BLaER1 (cell line): ENCODE measurements around the gene KCNJ14.

Experiments
- H3K27ac ChIP-seq: shearing (Covaris generic); formaldehyde crosslinking; 2 replicates; pipeline ENCODE4 v1.8.1; 2022
- H3K27me3 ChIP-seq: shearing (Covaris generic); formaldehyde crosslinking; 2 replicates; pipeline ENCODE4 v1.8.1; 2022
- H3K36me3 ChIP-seq: shearing (Covaris generic); formaldehyde crosslinking; 2 replicates; pipeline ENCODE4 v1.8.1; 2022
- H3K4me1 ChIP-seq: shearing (Covaris generic); formaldehyde crosslinking; 2 replicates; pipeline ENCODE4 v1.8.1; 2022
- H3K4me2 ChIP-seq: shearing (Covaris generic); formaldehyde crosslinking; 2 replicates; pipeline ENCODE4 v1.8.1; 2022
- H3K4me3 ChIP-seq: shearing (Covaris generic); formaldehyde crosslinking; 2 replicates; pipeline ENCODE4 v1.8.1; 2022
- H3K9ac ChIP-seq: shearing (Covaris generic); formaldehyde crosslinking; 2 replicates; pipeline ENCODE4 v1.8.1; 2022
- H3K9me3 ChIP-seq: shearing (Covaris generic); formaldehyde crosslinking; 2 replicates; pipeline ENCODE4 v1.8.1; 2022
- H4K20me1 ChIP-seq: shearing (Covaris generic); formaldehyde crosslinking; 2 replicates; pipeline ENCODE4 v1.8.1; 2022
- Cebpa-rat ChIP-seq: shearing (Covaris generic); IDR thresholded peaks from 2 replicates; pipeline ENCODE4 v1.8.1; 2022

KCNJ14 gene

DNA sequence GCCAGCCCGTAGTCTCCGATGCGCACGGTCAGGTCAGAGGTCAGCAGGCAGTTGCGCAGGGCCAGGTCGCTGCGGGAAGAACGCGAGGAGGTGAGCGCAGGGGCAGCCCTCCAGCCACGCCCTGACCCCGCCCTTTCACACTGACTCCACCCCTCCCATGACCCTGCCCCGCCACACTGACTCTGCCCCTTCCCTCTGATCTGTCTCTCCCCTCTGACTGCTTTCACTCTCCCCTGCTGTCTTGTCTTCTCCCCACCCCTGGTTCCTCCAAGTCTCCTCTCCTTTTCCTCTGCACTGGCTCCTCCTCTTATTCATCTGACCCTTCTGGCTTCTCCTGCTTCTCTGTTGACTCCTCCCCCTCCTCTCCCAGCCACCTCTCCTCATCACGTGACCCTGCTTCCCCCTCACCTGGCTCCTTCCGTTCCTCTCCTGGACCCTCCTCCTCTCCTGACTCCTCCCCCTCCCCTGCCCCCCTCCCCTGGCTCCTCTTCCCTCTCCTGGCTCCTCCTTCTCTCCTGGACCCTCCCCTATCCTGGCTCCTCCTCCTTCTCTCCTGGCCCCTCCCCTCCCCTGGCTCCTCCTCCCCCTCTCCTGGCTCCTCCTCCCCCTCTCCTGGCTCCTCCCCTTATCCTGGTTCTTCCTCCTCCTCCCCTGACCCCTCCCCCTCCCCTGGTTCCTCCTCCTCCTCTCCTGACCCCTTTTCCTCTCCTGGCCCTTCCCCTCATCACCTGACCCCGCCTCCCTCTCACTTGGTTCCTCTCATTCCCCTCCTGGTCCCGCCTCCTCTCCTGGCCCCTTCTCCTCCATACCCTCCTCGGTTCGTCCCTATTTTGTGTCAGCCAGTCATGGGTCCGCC, 46.3 kb downstream of the KCNJ14 start:
- H3K4me3 ChIP-seq, result peak overlapping the region; percentile 56
- 0 out of 2 replicates have a peak overlapping the region, but pooled peaks have one; percentile 41 for H3K9ac ChIP-seq
- TF ChIP-seq Cebpa-rat, result no peak
- peaks cover 17% of the 10 kb centered on the region for H4K20me1 ChIP-seq
- H3K36me3 ChIP-seq, result no peaks in the 10 kb centered on the region
- peak overlapping the region; percentile 63 for H3K27ac ChIP-seq
- H3K4me2 ChIP-seq, result peak overlapping the region; percentile 93
- no peaks in the 10 kb centered on the region for H3K9me3 ChIP-seq
- H3K27me3 ChIP-seq, result peaks cover 41% of the 10 kb centered on the region
- peaks cover 57% of the 10 kb centered on the region for H3K4me1 ChIP-seq

DNA sequence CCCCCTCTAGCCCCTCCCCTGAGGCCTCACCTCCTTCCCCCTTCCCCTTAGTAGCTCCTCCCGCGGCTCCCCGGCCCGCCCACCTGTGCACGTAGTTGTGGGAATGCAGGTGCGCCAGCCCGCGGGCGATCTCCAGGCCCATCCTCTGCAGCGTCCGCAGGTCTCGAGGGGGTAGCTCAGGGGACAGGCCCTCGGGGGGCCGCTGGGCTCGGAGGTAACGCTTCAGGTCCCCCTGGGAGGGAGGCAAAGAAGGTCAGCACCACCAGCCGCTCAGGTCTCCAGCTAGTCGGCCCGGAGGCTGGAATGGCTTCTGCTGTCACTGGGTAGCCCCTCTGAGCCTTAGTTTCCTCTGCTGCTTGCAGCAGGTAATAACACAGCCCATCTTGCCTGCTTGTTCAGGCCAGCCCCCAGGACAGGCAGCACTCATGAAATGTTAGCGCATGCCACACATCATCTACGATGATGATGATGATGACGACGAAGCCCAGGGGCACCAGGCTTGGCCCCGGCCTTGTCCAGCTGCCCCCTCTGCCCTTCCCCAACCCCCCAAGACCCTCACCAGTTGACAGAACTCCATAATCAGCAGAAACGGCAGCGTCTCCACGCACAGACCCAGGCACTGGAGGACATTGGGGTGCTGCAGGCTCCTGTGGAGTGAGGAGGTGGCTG, 47.1 kb downstream of the KCNJ14 start:
- H3K9me3 ChIP-seq, result no peaks in the 10 kb centered on the region
- no peaks in the 10 kb centered on the region; the same call in 1 of the 2 replicates for H3K36me3 ChIP-seq
- H3K9ac ChIP-seq, result no peak overlapping the region
- peak overlapping the region; percentile 86 for H3K4me2 ChIP-seq
- H3K27ac ChIP-seq, result no peak overlapping the region
- peaks cover 10% of the 10 kb centered on the region for H4K20me1 ChIP-seq
- no peak for TF ChIP-seq Cebpa-rat
- peak overlapping the region; percentile 52 for H3K4me3 ChIP-seq
- H3K4me1 ChIP-seq, result peaks cover 50% of the 10 kb centered on the region
- H3K27me3 ChIP-seq, result peaks cover 34% of the 10 kb centered on the region

DNA sequence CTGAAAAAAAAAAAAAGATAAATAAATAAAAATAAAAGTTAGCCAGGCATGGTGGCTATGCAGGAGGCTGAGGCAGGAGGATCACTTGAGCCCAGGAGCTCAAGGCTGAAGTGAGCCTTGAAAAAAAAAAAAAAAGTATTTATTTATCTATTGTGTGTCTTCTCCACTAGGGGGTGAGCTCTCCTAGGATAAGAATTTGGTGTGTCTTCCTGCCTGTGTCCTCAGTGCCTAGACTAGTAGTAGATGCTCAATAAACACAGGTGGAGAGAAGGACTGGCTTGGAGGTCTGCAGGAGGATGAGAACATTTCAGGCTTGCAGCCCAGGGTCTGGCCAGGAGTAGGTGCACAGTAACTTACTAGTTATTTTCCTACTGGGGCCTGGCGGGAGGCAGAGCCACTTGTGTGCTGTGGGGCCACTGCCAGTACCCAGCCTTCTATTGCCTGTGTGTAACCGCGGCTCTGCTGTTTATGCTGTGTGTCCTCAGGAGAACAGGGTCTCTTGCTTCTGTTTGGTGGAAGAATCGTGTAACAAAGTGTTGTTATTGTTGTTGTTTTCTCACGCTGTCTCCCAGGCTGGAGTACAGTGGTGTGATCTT, 50.9 kb downstream of the KCNJ14 start:
- no peak for TF ChIP-seq Cebpa-rat
- Histone ChIP-seq H3K36me3 (no peaks in the 10 kb centered on the region; the same call in 1 of the 2 replicates), H3K4me1 (peaks cover 35% of the 10 kb centered on the region), H3K9ac (no peak overlapping the region), H3K9me3 (no peaks in the 10 kb centered on the region), H3K27ac (no peak overlapping the region), H3K27me3 (0 out of 2 replicates have a peak, but pooled peaks cover 3% of the 10 kb centered on the region), H4K20me1 (no peaks in the 10 kb centered on the region), H3K4me2 (no peak overlapping the region), H3K4me3 (no peak overlapping the region)

DNA sequence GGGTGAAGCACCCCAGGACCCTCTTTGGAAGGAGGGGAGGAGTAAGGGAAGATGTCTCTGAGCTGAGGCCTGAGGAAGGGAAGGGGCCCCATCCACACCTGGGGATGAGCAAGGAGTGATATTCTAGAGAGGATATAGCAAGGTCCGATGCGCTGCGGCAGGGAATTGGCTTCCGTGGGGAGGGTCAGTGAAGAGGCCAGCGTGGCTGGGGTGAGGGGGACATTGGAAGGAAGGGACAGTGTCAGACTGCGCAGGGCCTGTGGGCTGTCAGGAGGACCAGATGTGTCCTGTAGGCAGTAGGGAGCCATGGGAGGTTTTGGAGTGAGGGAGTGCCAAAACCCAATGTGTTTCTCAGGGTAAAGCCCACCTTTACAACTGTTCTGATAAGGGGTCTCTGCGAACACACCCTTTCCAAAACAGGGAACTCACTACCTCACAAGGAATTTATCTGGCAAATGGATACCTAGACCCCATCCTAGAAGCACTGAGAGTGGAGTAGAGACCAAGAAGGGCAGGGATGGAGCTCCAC, 52.6 kb downstream of the KCNJ14 start:
- peaks cover 15% of the 10 kb centered on the region; the same call in 1 of the 2 replicates for H3K27me3 ChIP-seq
- H3K9me3 ChIP-seq, result no peaks in the 10 kb centered on the region
- TF ChIP-seq Cebpa-rat, result no peak
- H3K36me3 ChIP-seq, result no peaks in the 10 kb centered on the region; the same call in 1 of the 2 replicates
- no peak overlapping the region; the same call in 1 of the 2 replicates for H3K9ac ChIP-seq
- H3K4me1 ChIP-seq, result peaks cover 33% of the 10 kb centered on the region
- no peak overlapping the region for H3K4me2 ChIP-seq
- H4K20me1 ChIP-seq, result no peaks in the 10 kb centered on the region
- H3K4me3 ChIP-seq, result no peak overlapping the region
- no peak overlapping the region for H3K27ac ChIP-seq

DNA sequence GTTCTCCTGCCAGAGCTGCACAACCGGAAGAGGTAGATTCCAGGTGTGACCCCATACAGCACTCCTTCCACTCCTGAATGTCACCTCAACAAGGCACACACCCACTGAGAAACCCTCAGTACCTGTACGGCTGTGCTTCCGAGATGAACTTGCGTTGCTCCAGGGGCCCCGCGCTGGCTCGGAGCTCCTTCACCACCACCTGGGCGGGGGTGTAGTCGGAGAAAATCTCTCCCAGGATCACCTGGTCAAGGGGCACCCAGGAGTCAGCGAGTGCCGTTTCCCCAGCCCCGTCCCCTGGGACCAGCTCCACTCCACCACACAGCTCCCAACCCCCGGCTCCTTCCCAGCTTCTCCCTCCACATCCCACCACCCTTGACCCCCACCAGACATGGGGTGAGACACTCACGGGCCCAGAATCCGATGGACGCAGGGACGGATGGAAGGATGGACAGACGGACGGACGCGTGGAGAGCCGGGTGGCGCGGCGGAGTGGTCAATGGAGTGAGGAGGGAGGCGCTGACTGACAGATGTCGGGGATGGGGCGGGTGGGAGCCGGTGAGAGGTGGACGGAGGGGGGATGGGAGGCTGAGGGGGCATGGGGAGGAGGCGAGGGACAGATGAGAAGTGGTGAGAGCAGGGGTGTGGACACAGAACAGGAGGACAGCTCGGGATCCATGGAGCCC, 53.5 kb downstream of the KCNJ14 start:
- Histone ChIP-seq H3K27ac (no peak overlapping the region), H3K9me3 (no peaks in the 10 kb centered on the region), H3K9ac (no peak overlapping the region), H3K27me3 (peaks cover 17% of the 10 kb centered on the region; the same call in 1 of the 2 replicates), H3K4me1 (peaks cover 29% of the 10 kb centered on the region), H3K36me3 (no peaks in the 10 kb centered on the region; the same call in 1 of the 2 replicates), H4K20me1 (no peaks in the 10 kb centered on the region), H3K4me3 (no peak overlapping the region), H3K4me2 (no peak overlapping the region)
- TF ChIP-seq Cebpa-rat, result no peak

DNA sequence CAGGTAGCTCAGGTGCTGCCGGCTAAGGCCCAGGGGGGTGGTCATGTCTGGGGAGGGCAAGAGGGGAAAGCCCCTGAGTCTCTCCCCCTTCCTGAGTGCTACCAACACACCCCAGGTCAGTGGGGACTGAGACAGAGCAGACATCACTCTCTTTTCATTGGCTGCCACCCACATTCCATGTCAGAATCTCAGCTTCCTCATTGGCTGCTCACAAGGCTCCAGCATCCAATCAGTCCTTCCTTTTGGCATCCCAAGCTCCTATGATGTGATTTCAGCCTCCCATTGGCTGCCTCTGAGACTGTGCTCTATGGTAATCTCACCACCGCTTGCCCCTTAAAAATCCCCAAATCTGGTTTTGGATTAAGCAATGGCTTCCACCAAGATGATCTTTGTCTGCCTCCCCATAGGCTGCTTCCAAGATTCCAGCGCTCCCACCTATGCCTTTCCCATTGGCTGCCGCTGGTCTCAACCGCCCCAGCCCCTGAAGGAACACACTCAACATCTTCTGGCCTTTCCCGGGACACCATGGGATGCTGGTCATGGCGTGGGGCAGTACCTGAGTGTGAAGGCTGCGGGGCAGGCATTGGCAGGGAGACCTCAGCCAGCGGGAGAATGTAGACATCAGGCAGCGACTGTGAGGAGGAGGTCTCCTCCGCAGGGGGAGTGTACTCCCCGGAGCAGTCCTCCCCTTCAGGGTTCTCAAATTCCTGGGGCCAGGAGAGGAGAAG, 54.3 kb downstream of the KCNJ14 start:
- Histone ChIP-seq H3K36me3 (no peaks in the 10 kb centered on the region; the same call in 1 of the 2 replicates), H3K4me2 (peak overlapping the region; percentile 83; the same call in 1 of the 2 replicates), H3K4me3 (no peak overlapping the region), H3K4me1 (peaks cover 30% of the 10 kb centered on the region), H3K9ac (no peak overlapping the region), H4K20me1 (no peaks in the 10 kb centered on the region), H3K27me3 (peaks cover 17% of the 10 kb centered on the region; the same call in 1 of the 2 replicates), H3K27ac (no peak overlapping the region), H3K9me3 (no peaks in the 10 kb centered on the region)
- TF ChIP-seq Cebpa-rat, result no peak

DNA sequence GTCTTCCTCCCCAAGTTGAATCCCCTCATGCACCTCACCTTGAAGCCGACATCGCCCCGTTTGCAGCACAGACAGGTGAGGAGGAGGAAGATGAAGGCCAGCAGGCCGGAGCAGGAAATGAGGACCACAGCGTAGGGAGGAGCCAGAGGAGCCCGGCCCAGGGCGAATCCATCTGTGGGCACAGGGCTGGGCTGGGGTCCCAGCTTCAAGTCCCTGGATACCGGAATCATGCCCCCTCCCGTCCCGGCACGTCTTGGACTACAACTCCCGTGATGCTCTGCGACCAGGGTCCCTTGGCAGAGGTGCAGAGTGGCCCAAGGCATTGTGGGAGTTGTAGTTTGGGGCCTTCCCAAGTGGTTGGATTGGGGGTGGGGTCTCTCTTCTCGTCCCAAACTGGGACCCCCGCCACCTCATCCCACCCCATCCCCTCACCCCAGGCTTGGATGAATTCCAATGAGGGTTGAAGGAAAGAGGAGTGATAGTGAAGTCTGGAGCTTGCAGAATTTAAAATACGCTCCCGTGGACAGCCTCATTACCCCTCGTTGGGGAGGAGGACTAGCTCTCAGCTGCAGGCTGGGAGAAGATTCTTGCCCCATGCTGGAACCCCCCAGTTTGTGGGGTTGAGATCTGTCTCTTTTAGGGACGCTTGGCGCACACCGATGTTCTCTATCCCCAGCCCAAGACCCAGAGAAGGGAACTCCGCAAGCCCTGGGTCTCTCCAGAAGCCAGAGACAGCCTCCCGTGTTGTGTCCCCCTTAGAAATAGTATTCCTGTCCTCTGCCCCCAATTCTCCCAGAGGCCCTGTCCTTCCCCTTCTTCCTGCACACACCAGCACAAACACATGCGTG, 55.3 kb downstream of the KCNJ14 start:
- Histone ChIP-seq H4K20me1 (no peaks in the 10 kb centered on the region), H3K4me3 (peak overlapping the region; percentile 62), H3K9ac (no peak overlapping the region), H3K36me3 (no peaks in the 10 kb centered on the region; the same call in 1 of the 2 replicates), H3K9me3 (no peaks in the 10 kb centered on the region), H3K4me1 (peaks cover 30% of the 10 kb centered on the region), H3K4me2 (peak overlapping the region; percentile 83), H3K27ac (no peak overlapping the region), H3K27me3 (peaks cover 17% of the 10 kb centered on the region; the same call in 1 of the 2 replicates)
- no peak for TF ChIP-seq Cebpa-rat

DNA sequence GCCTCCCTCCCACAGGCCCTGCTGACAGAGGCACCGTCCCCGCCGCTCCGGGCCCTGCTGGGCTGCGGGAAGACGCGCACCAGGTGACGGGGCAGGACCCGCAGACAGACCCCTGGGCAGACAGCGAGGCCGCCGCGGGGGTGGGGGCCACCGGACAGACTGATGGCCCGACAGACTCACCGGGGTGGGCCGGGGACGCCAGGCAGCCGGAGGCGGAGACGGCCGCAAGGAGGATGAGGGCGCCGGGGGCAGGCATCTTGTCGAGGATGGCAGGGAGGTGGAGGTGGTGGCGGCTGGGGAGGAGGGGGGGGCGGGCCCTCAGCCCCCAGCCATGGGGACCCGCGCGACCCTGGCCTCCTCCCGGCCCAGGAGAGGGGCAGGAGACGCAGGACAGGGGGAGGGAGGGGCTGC, 56.0 kb downstream of the KCNJ14 start:
- H3K27ac ChIP-seq, result no peak overlapping the region
- peak overlapping the region; percentile 83 for H3K4me2 ChIP-seq

More for the DNA sequence above, 56.0 kb downstream of the KCNJ14 start:
- Histone ChIP-seq H3K27me3 (peaks cover 17% of the 10 kb centered on the region; the same call in 1 of the 2 replicates), H4K20me1 (no peaks in the 10 kb centered on the region), H3K4me1 (peaks cover 33% of the 10 kb centered on the region), H3K9ac (no peak overlapping the region), H3K9me3 (no peaks in the 10 kb centered on the region), H3K36me3 (no peaks in the 10 kb centered on the region; the same call in 1 of the 2 replicates), H3K4me3 (peak overlapping the region; percentile 62)
- TF ChIP-seq Cebpa-rat, result no peak
